Sigmoid colon (tissue), 3 donors: ENCODE data around the gene RSPH9.

Experiments
- POLR2A ChIP-seq, 2 donors: fragments of 450-650 bp; IDR thresholded peaks; one replicate each; pipeline ENCODE4 v1.6.1; 2016; ENCODE audit warnings: antibody characterized with exemption in 2 of 2, mild to moderate bottlenecking in 2 of 2, moderate library complexity in 2 of 2
- TF ChIP-seq, protein P1 (sequence below), 4 experiments: fragments of 450-650 bp in 3 of 4; fragments of 200-600 bp in 1 of 4; IDR thresholded peaks; one replicate each; pipeline ENCODE4 v1.5.1; 2016 to 2019; ENCODE audit warnings: antibody characterized with exemption in 4 of 4, mild to moderate bottlenecking in 3 of 4, moderate library complexity in 2 of 4

GRCh38 chr6:43674291-43674690 lies 29.5 kb downstream of the RSPH9 start:
- TF ChIP-seq, protein P1, sequence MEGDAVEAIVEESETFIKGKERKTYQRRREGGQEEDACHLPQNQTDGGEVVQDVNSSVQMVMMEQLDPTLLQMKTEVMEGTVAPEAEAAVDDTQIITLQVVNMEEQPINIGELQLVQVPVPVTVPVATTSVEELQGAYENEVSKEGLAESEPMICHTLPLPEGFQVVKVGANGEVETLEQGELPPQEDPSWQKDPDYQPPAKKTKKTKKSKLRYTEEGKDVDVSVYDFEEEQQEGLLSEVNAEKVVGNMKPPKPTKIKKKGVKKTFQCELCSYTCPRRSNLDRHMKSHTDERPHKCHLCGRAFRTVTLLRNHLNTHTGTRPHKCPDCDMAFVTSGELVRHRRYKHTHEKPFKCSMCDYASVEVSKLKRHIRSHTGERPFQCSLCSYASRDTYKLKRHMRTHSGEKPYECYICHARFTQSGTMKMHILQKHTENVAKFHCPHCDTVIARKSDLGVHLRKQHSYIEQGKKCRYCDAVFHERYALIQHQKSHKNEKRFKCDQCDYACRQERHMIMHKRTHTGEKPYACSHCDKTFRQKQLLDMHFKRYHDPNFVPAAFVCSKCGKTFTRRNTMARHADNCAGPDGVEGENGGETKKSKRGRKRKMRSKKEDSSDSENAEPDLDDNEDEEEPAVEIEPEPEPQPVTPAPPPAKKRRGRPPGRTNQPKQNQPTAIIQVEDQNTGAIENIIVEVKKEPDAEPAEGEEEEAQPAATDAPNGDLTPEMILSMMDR (IDR thresholded peaks at IDR 0.05), result no peak
- TF ChIP-seq POLR2A (IDR thresholded peaks at IDR 0.05), result no peak
